Fibroblast of skin of left quadriceps (primary cell): ENCODE measurements around the gene GATD1.

Experiments
- DNase-seq, 2 experiments: peaks; one replicate each; pipeline ENCODE4 v3.0.0-alpha.2; 2013; ENCODE audit warnings: low read depth in 2 of 2

Gene GATD1

GRCh38 chr11:778976-779954, 2.0 kb upstream of the GATD1 start:
- no peak for DNase-seq

- DNase-seq: no peak
These were observed 563 bp downstream of the GATD1 start for GRCh38 chr11:776561-777287.

- DNase-seq: no peak
These were observed 1.1 kb downstream of the GATD1 start for GRCh38 chr11:776263-776560.

- no peak for DNase-seq
These were observed 2.3 kb downstream of the GATD1 start for GRCh38 chr11:774873-775592.

GRCh38 chr11:773830-774229, 3.5 kb downstream of the GATD1 start:
- DNase-seq: no peak

- no peak for DNase-seq
These were observed 3.9 kb downstream of the GATD1 start for GRCh38 chr11:773425-773824.

- no peak for DNase-seq
These were observed 4.6 kb downstream of the GATD1 start for GRCh38 chr11:772429-773390.

GRCh38 chr11:771617-772204, 5.6 kb downstream of the GATD1 start:
- no peak for DNase-seq

- DNase-seq: no peak
These were observed 6.4 kb downstream of the GATD1 start for GRCh38 chr11:770642-771616.

GRCh38 chr11:769887-770641, 7.2 kb downstream of the GATD1 start:
- DNase-seq: no peak

GRCh38 chr11:767238-767637, 10.0 kb downstream of the GATD1 start:
- DNase-seq: no peak

- DNase-seq: no peak
These were observed 10.4 kb downstream of the GATD1 start for GRCh38 chr11:766936-767210.

GRCh38 chr11:766106-766935, 11.0 kb downstream of the GATD1 start:
- DNase-seq: no peak

GRCh38 chr11:765802-766091, 11.5 kb downstream of the GATD1 start:
- no peak for DNase-seq

- no peak for DNase-seq
These were observed 12.1 kb downstream of the GATD1 start for GRCh38 chr11:765025-765801.

GRCh38 chr11:764322-765024, 12.8 kb downstream of the GATD1 start:
- DNase-seq: no peak
